Muscle of leg (tissue), 11 donors: Measurements from ENCODE around the gene BCR. TPM values are rescaled to one million over a fixed set of nuclear protein-coding genes. Genes with fewer than 3 reads are reported as not detected.

Experiments used
- DNase-seq: peaks from one replicate; pipeline ENCODE4 v3.0.0; 2013
- H3K27ac ChIP-seq: one replicate; pipeline ENCODE4 v1.5.1; 2013; ENCODE audit warnings: mild to moderate bottlenecking, low read length, control low read depth
- H3K27me3 ChIP-seq: one replicate; pipeline ENCODE4 v1.6.1; 2013; ENCODE audit warnings: low read length; ENCODE audit not compliant: control insufficient read depth, insufficient read depth
- H3K36me3 ChIP-seq: one replicate; pipeline ENCODE4 v1.6.1; 2013; ENCODE audit warnings: low read length; ENCODE audit not compliant: control insufficient read depth, insufficient read depth
- H3K4me1 ChIP-seq: one replicate; pipeline ENCODE4 v1.6.1; 2013; ENCODE audit warnings: low read length; ENCODE audit not compliant: control insufficient read depth, insufficient read depth
- H3K4me3 ChIP-seq: one replicate; pipeline ENCODE4 v1.5.1; 2013; ENCODE audit warnings: low read length, control low read depth
- H3K9me3 ChIP-seq: replicated peaks from 2 replicates; pipeline ENCODE4 v1.6.1; 2013; ENCODE audit warnings: low read depth, low read length; ENCODE audit not compliant: control insufficient read depth
- WGBS: methylation state at CpG from one replicate; pipeline ENCODE4 v1.1.5; 2013; ENCODE audit warnings: missing lambda C conversion rate; ENCODE audit not compliant: insufficient coverage; 5-methylcytosine and 5-hydroxymethylcytosine counted together
- polyA plus RNA-seq, 8 donors: library from polyadenylated mRNA; unstranded; fragments of 120-200 nt; gene quantifications; one replicate each; pipeline versions ENCODE4 v1.2.1 to v1.2.3, GENCODE V29; 2013; ENCODE audit warnings: inconsistent platforms in 1 of 8, low replicate concordance in 1 of 8; ENCODE audit not compliant: insufficient read length in 8 of 8, insufficient read depth in 1 of 8
- total RNA-seq: library from RNA; stranded (reverse); fragments of 120-200 nt; gene quantifications from one replicate; pipeline ENCODE4 v1.2.4, GENCODE V29; 2013

BCR gene
- total and polyA plus RNA-seq, 9 donors = 12.7 to 27.0 (median 17.7) TPM

GRCh38 chr22:23275751-23276150, 95.4 kb downstream of the BCR start:
- Histone ChIP-seq H3K27ac (no peak overlapping the region), H3K4me3 (no peak overlapping the region), H3K27me3 (peaks cover 2% of the 10 kb centered on the region), H3K9me3 (no peaks in the 10 kb centered on the region), H3K4me1 (peaks cover 16% of the 10 kb centered on the region), H3K36me3 (peaks cover 32% of the 10 kb centered on the region)
- no peak for DNase-seq
- WGBS = 82% methylated on average over 8 of the region's 14 CpGs

GRCh38 chr22:23276656-23277582, 96.6 kb downstream of the BCR start:
- H3K9me3 ChIP-seq = no peaks in the 10 kb centered on the region
- H3K36me3 ChIP-seq = peaks cover 30% of the 10 kb centered on the region
- H3K4me3 ChIP-seq = no peak overlapping the region
- WGBS = 87% methylated on average over 13 of the region's 20 CpGs
- H3K4me1 ChIP-seq = peaks cover 23% of the 10 kb centered on the region
- H3K27me3 ChIP-seq = peaks cover 4% of the 10 kb centered on the region
- H3K27ac ChIP-seq = no peak overlapping the region
- no peak for DNase-seq

GRCh38 chr22:23277583-23278295, 97.4 kb downstream of the BCR start:
- Histone ChIP-seq H3K4me1 (peaks cover 30% of the 10 kb centered on the region), H3K4me3 (no peak overlapping the region), H3K27ac (no peak overlapping the region), H3K36me3 (peaks cover 28% of the 10 kb centered on the region), H3K9me3 (no peaks in the 10 kb centered on the region), H3K27me3 (peaks cover 4% of the 10 kb centered on the region)
- DNase-seq = no peak
- WGBS = 85% methylated on average over 11 of the region's 15 CpGs

GRCh38 chr22:23278883-23279675, 98.8 kb downstream of the BCR start:
- Histone ChIP-seq H3K27me3 (peaks cover 4% of the 10 kb centered on the region), H3K4me3 (no peak overlapping the region), H3K36me3 (peaks cover 21% of the 10 kb centered on the region), H3K4me1 (peaks cover 30% of the 10 kb centered on the region), H3K9me3 (no peaks in the 10 kb centered on the region), H3K27ac (no peak overlapping the region)
- WGBS = 80% methylated on average over 4 of the region's 11 CpGs
- no peak for DNase-seq

GRCh38 chr22:23279781-23280180, 99.5 kb downstream of the BCR start:
- Histone ChIP-seq H3K27ac (no peak overlapping the region), H3K9me3 (no peaks in the 10 kb centered on the region), H3K27me3 (peaks cover 4% of the 10 kb centered on the region), H3K4me3 (no peak overlapping the region), H3K4me1 (peaks cover 30% of the 10 kb centered on the region), H3K36me3 (peaks cover 24% of the 10 kb centered on the region)
- 83% methylated on average over 2 of the region's 6 CpGs for WGBS
- DNase-seq = no peak

GRCh38 chr22:23280356-23281052, 100.2 kb downstream of the BCR start:
- DNase-seq = no peak
- peaks cover 4% of the 10 kb centered on the region for H3K27me3 ChIP-seq
- peaks cover 29% of the 10 kb centered on the region for H3K36me3 ChIP-seq
- H3K4me3 ChIP-seq = no peak overlapping the region
- no peaks in the 10 kb centered on the region for H3K9me3 ChIP-seq
- no peak overlapping the region for H3K27ac ChIP-seq
- peaks cover 30% of the 10 kb centered on the region for H3K4me1 ChIP-seq
- 89% methylated on average over 8 of the region's 13 CpGs for WGBS

- Histone ChIP-seq H3K9me3 (no peaks in the 10 kb centered on the region), H3K4me1 (peaks cover 30% of the 10 kb centered on the region), H3K36me3 (peaks cover 32% of the 10 kb centered on the region), H3K27me3 (peaks cover 4% of the 10 kb centered on the region), H3K4me3 (no peak overlapping the region), H3K27ac (no peak overlapping the region)
- no peak for DNase-seq
- 90% methylated on average over 10 of the region's 11 CpGs for WGBS
Observed at GRCh38 chr22:23281053-23281405, 100.7 kb downstream of the BCR start.

- Histone ChIP-seq H3K36me3 (peaks cover 34% of the 10 kb centered on the region), H3K4me1 (peaks cover 30% of the 10 kb centered on the region), H3K9me3 (no peaks in the 10 kb centered on the region), H3K27ac (no peak overlapping the region), H3K4me3 (no peak overlapping the region), H3K27me3 (peaks cover 4% of the 10 kb centered on the region)
- WGBS = 39% methylated on average over 19 of the region's 21 CpGs
- DNase-seq = peak; percentile 86
Observed at GRCh38 chr22:23281406-23282088, 101.2 kb downstream of the BCR start.

GRCh38 chr22:23282089-23282501, 101.8 kb downstream of the BCR start:
- no peaks in the 10 kb centered on the region for H3K9me3 ChIP-seq
- H3K27ac ChIP-seq = no peak overlapping the region
- DNase-seq = peak; percentile 47
- H3K4me1 ChIP-seq = peaks cover 30% of the 10 kb centered on the region
- H3K36me3 ChIP-seq = peaks cover 32% of the 10 kb centered on the region
- H3K27me3 ChIP-seq = peaks cover 2% of the 10 kb centered on the region
- H3K4me3 ChIP-seq = no peak overlapping the region
- WGBS = 67% methylated on average over 16 of the region's 16 CpGs
